Fibroblast of skin of left quadriceps (primary cell): ENCODE data around the gene FAP.

Source experiments
- DNase-seq, 2 experiments: peaks; one replicate each; pipeline ENCODE4 v3.0.0-alpha.2; 2013; ENCODE audit warnings: low read depth in 2 of 2

Gene FAP

DNA sequence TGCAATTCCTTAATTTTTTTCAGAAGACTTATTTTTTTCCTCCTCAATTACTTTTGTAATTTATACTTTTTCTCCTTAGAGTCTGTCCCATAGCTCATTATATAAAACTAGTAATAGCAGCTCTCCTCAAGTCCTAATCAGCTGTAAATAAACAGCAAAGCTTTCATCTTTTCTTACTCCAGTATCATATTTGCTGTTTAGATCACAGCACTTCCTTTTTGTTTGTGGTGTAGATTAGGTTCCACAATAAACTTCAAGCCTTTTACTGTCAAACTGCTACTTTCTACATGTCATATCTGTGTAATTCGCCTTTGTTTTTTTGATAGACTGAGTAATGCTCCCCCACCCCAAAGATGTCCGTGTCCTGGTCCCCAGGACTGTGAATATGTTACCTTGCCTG is 116.7 kb downstream of the FAP start:
- no peak for DNase-seq

- no peak for DNase-seq
Measured at GRCh38 chr2:162126111-162126519, 117.1 kb downstream of the FAP start.

DNA sequence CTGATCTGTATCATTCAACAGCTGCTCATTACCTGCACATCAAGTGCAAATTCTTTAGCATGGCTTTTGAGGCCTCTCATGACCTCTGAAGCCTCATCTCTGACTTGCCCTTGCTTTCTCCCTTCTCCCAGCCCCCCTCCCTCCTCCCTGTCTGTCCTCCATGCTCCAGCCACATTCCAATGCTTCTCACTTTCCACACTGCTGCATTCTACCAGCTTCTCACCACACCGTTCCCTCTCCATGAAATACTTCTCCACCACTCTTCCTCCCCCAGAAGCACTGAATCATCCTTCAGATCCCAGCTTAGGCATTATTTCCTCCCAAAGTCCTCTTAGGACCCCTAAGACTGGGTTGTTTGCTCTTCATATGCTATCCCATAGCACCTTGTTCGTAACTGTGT is 118.1 kb downstream of the FAP start:
- DNase-seq = no peak

DNA sequence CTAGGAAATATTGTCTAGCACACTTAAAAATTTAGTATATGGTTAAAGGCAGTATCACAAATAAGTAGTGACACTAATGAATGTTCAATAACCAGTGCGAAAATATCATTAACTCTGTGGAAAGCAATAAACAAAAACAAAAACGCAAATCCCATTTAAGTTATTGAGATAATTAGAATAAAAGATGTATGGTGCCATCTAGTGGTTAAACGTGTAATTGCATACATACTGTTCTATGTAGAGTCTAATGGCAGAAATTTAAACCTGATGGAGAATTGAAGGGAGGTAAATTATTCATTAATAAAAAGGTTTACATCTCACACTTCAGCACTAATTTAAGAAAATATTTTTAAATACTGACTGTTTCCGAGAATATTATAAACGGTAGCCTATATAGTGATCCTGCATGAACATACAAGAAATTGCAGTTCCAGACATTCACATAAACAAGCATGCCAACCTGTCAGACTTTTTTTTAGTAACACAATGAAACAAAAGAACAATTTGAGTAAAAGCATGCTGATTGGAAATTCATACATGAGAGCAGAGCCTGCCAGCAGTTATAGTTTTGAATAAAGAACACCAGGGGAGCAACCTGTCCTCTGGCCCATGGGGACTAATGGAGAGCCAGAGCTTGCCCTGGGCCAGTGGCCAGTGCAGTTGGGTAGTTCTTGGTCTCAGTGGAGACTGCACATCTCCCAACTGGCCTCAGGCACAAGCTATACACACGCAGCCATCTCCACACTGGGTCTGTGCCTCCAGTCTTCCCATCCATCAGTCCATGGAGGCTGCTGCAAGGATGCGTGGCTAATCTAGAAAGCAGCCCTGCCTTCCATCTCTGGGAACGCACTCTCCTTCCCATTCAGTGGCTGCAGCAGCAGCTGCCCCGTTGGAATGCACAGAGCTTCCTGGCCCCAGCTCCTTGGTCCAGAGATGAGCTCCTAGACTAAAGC is 119.2 kb downstream of the FAP start:
- peak in 1 of 2 experiments; percentile 43 for DNase-seq
